A549 (cell line): ENCODE measurements around the gene ZNF384. TPM values are rescaled to one million over a fixed set of nuclear protein-coding genes. Genes with fewer than 3 reads are reported as not detected.
A peak's percentile ranks its signal among the peaks of the same experiment; 100 is the strongest.

ENCODE experiments used
- ATAC-seq, 2 experiments: fragments of 200-7000 bp in 1 of 2; fragments of >200 bp in 1 of 2; cut with Nextera tagmentation in 1 of 2; cut with Tn5 transposase in 1 of 2; 3 replicates each; pipeline versions ENCODE4 v1.8.0 to v1.9.1; 2018 to 2020; ENCODE audit warnings: mild to moderate bottlenecking in 1 of 2, moderate library complexity in 1 of 2
- CTCF ChIA-PET: fragments of 300-600 bp; sonication (Branson Sonifier 250); formaldehyde crosslinking; extraction: SDS; loops from one replicate; lab custom pipeline; 2021; ENCODE audit warnings: antibody characterized with exemption, inconsistent platforms; lab: Yijun Ruan, JAX
- POLR2A ChIA-PET: fragments of 350-600 bp; formaldehyde crosslinking; extraction: SDS; loops from one replicate; lab custom pipeline; 2021; ENCODE audit warnings: antibody characterized with exemption, inconsistent platforms; lab: Yijun Ruan, JAX
- DNase-seq, 2 experiments: peaks; one replicate each; pipeline versions ENCODE4 v3.0.0 to v3.0.0-alpha.2; 2011 to 2016; ENCODE audit warnings: low read depth in 1 of 2, low spot score in 1 of 2
- FAIRE-seq: peaks from 2 replicates; lab custom pipeline; 2011; peaks lifted over from hg19 to GRCh38; lab: Jason Lieb, UNC
- H3K27ac ChIP-seq, 2 experiments: fragments of >200 bp; sonication (Bioruptor Twin); formaldehyde crosslinking; 3 replicates each; pipeline ENCODE4 v1.5.1; 2016 to 2017
- H3K4me1 ChIP-seq: fragments of >200 bp; sonication (Bioruptor Twin); formaldehyde crosslinking; 3 replicates; pipeline ENCODE4 v1.6.1; 2016
- H3K4me2 ChIP-seq: fragments of >200 bp; sonication (Bioruptor Twin); formaldehyde crosslinking; 3 replicates; pipeline ENCODE4 v1.6.1; 2016
- H3K4me3 ChIP-seq: fragments of >200 bp; sonication (Bioruptor Twin); formaldehyde crosslinking; 3 replicates; pipeline ENCODE4 v1.5.1; 2016
- H3K9me3 ChIP-seq: fragments of >200 bp; sonication (Bioruptor Twin); formaldehyde crosslinking; 3 replicates; pipeline ENCODE4 v1.6.1; 2016
- BHLHE40 ChIP-seq: IDR thresholded peaks from 2 replicates; pipeline ENCODE4 v1.6.1; 2012; ENCODE audit warnings: low read depth, low read length, inconsistent platforms
- CHD4 ChIP-seq: fragments of 200-600 bp; sonication (generic); IDR thresholded peaks from 2 replicates; pipeline ENCODE4 v1.6.1; 2016; ENCODE audit warnings: antibody characterized with exemption, mild to moderate bottlenecking, borderline replicate concordance
- EHF ChIP-seq: fragments of 250-450 bp; sonication (Bioruptor Pico); IDR thresholded peaks from 2 replicates; pipeline ENCODE4 v1.5.0; 2020; ENCODE audit warnings: mild to moderate bottlenecking
- EP300 ChIP-seq, 2 experiments: fragments of >200 bp; sonication (Bioruptor Twin); formaldehyde crosslinking; IDR thresholded peaks; 2 replicates in 1 of 2; 3 replicates in 1 of 2; pipeline ENCODE4 v1.6.1; 2016 to 2017
- FOSB ChIP-seq: fragments of 250-450 bp; sonication (Bioruptor Pico); IDR thresholded peaks from 2 replicates; pipeline ENCODE4 v1.5.0; 2020; ENCODE audit warnings: mild to moderate bottlenecking, moderate library complexity
- FOSL2 ChIP-seq, 2 experiments: fragments of 450-650 bp in 1 of 2; fragments of >200 bp in 1 of 2; sonication (Bioruptor Twin) in 1 of 2; formaldehyde crosslinking; IDR thresholded peaks; 2 replicates each; pipeline versions ENCODE4 v1.5.0 to v1.6.1; 2016 to 2020; ENCODE audit warnings: mild to moderate bottlenecking in 1 of 2, moderate library complexity in 1 of 2
- GATA3 ChIP-seq: IDR thresholded peaks from 2 replicates; pipeline ENCODE4 v1.6.1; 2012; ENCODE audit warnings: borderline replicate concordance
- HEYL ChIP-seq: fragments of 250-450 bp; sonication (Bioruptor Pico); IDR thresholded peaks from 2 replicates; pipeline ENCODE4 v1.8.0; 2021; ENCODE audit warnings: mild to moderate bottlenecking, moderate library complexity
- HOXA7 ChIP-seq: fragments of 250-450 bp; sonication (Bioruptor Pico); IDR thresholded peaks from 2 replicates; pipeline ENCODE4 v1.5.0; 2020; ENCODE audit warnings: mild to moderate bottlenecking, moderate library complexity
- HOXB13 ChIP-seq: fragments of 250-450 bp; sonication (Bioruptor Pico); IDR thresholded peaks from 2 replicates; pipeline ENCODE4 v1.5.0; 2020; ENCODE audit warnings: low read depth, mild to moderate bottlenecking, moderate library complexity
- HOXB5 ChIP-seq: fragments of 250-450 bp; sonication (Bioruptor Pico); IDR thresholded peaks from 2 replicates; pipeline ENCODE4 v1.5.0; 2020; ENCODE audit warnings: mild to moderate bottlenecking, moderate library complexity
- JUNB ChIP-seq: fragments of >200 bp; sonication (Bioruptor Twin); formaldehyde crosslinking; IDR thresholded peaks from 2 replicates; pipeline ENCODE4 v1.6.1; 2016
- MAFK ChIP-seq: fragments of 450-650 bp; IDR thresholded peaks from 2 replicates; pipeline ENCODE4 v1.6.1; 2014; ENCODE audit not compliant: partially characterized antibody
- NFE2L2 ChIP-seq: fragments of 150-350 bp; conservative IDR thresholded peaks from 2 replicates; pipeline ENCODE4 v1.6.1; 2014; ENCODE audit warnings: low read length
- PBX3 ChIP-seq: IDR thresholded peaks from 2 replicates; pipeline ENCODE4 v1.6.1; 2012
- PHF8 ChIP-seq: fragments of 200-600 bp; sonication (generic); IDR thresholded peaks from 2 replicates; pipeline ENCODE4 v1.6.1; 2016; ENCODE audit warnings: low read depth, mild to moderate bottlenecking, antibody characterized with exemption, moderate library complexity, borderline replicate concordance
- POLR2A ChIP-seq: IDR thresholded peaks from 2 replicates; pipeline ENCODE4 v1.6.1; 2012; ENCODE audit warnings: mild to moderate bottlenecking, low read length
- POLR2AphosphoS2 ChIP-seq: conservative IDR thresholded peaks from 2 replicates; pipeline ENCODE4 v1.6.1; 2012; ENCODE audit warnings: low read length, improper control_type of control experiment, inconsistent platforms
- RNF2 ChIP-seq: fragments of 200-600 bp; sonication (generic); IDR thresholded peaks from 2 replicates; pipeline ENCODE4 v1.6.1; 2016; ENCODE audit warnings: low read depth, mild to moderate bottlenecking, antibody characterized with exemption, moderate library complexity, borderline replicate concordance
- TP53 ChIP-seq: fragments of 250-450 bp; sonication (Bioruptor Pico); IDR thresholded peaks from 2 replicates; pipeline ENCODE4 v1.5.0; 2021; ENCODE audit warnings: mild to moderate bottlenecking, moderate library complexity
- WGBS: methylation state at CpG from one replicate; pipeline ENCODE4 v1.1.6; 2017; ENCODE audit errors: missing lambda C conversion rate; 5-methylcytosine and 5-hydroxymethylcytosine counted together
- polyA plus RNA-seq, 4 experiments: library from polyadenylated mRNA; depleted of rRNA in 3 of 4; stranded (reverse); fragments of >200 nt; fragmentation: RNase III in 1 of 4; extraction: RNeasy Plus Mini Kit Qiagen cat#74134 plus additional on column Dnase treatment in 1 of 4; gene quantifications; 2 replicates in 3 of 4; 3 replicates in 1 of 4; pipeline ENCODE4 v1.2.3, GENCODE V29; 2011 to 2017
- TF ChIP-seq, protein P1 (sequence below): fragments of >200 bp; sonication (Bioruptor Twin); formaldehyde crosslinking; IDR thresholded peaks from 2 replicates; pipeline ENCODE4 v1.6.1; 2016
- TF ChIP-seq, protein P2 (sequence below): fragments of 450-650 bp; IDR thresholded peaks from 2 replicates; pipeline ENCODE4 v1.6.1; 2014; ENCODE audit warnings: antibody characterized with exemption
- TF ChIP-seq, protein P3 (sequence below): fragments of 250-450 bp; sonication (Bioruptor Pico); IDR thresholded peaks from 2 replicates; pipeline ENCODE4 v1.5.0; 2020; ENCODE audit warnings: low read depth, mild to moderate bottlenecking, moderate library complexity
- TF ChIP-seq, protein P4 (sequence below): IDR thresholded peaks from 2 replicates; pipeline ENCODE4 v1.6.1; 2012
- TF ChIP-seq, protein P5 (sequence below): IDR thresholded peaks from 2 replicates; pipeline ENCODE4 v1.6.1; 2012; ENCODE audit warnings: low read depth, borderline replicate concordance
- TF ChIP-seq, protein P6 (sequence below): fragments of >200 bp; sonication (Bioruptor Twin); formaldehyde crosslinking; IDR thresholded peaks from 3 replicates; pipeline ENCODE4 v1.5.1; 2016

Gene ZNF384
- polyA plus RNA-seq, 2 of the 4 experiments (the other 2 are of a cell fraction) = 59.6 to 79.8 TPM

DNA sequence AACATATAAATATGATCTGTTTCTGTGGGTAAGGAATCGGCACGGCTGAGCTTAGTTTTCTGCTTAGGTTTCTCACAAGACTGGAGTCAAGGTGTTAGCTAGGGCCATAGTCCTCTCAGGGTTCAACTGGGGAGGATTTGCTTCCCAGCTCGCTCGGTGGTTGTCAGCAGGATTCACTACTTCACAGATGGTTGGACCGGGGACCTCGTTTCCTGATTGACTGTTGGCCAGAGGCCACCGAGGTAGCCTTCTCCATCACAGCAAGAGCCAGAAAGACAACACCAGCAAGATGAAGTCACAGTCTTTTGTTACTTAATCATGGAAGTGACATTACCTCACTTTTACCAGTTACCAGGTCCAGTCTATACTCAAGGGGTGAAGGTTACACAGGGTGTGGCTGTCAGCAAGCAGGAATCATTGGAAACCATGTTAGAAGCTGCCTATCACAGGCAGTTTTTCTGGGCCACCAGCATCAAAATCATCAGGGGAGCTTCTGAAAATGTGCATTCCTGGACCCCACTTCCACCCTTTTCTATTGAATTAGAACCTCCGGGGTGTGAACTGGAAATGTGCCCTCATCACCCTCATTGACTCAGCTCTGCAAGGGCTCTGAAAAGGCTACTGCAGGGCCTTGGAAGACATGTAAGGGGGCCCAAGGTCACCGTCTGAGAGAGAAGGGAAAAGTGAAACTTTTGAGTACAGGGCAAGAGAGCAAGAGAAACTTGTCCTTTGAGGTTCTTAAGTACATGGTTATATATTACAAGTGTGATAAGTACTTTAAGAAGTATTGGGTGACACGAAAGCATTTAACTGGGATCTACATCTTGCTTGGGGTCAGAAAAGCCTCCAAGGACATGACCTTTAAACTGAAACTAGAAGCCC lies 45.6 kb upstream of the ZNF384 start:
- Histone ChIP-seq H3K4me3 (no peak overlapping the region), H3K4me2 (no peak overlapping the region), H3K4me1 (peaks cover 6% of the 10 kb centered on the region), H3K9me3 (no peaks in the 10 kb centered on the region), H3K27ac (no peak overlapping the region)
- ATAC-seq (no peak), DNase-seq (no peak), FAIRE-seq (no peak)
- 85% methylated on average over 10 of the region's 10 CpGs for WGBS
- CTCF ChIA-PET = interaction anchor here (0.6 to 7.7 kb wide), 14 partner anchors 9 to 182 kb away, joined by 3 to 50 read pairs (median 12); partner anchors contain the start of genes COPS7A, GPR162, MLF2 and PTMS
- TF ChIP-seq JUNB (no peak), CHD4 (no peak), TP53 (CRISPR knock-in tag) (no peak), NFE2L2 (no peak), BHLHE40 (no peak), PHF8 (no peak), POLR2AphosphoS2 (no peak), PBX3 (no peak), EP300 (IDR thresholded peaks at IDR 0.05) (no peak), MAFK (no peak), HEYL (CRISPR knock-in tag) (no peak), POLR2A (no peak), FOSL2 (IDR thresholded peaks at IDR 0.05) (no peak), FOSL2 (CRISPR knock-in tag; IDR thresholded peaks at IDR 0.05) (no peak), GATA3 (no peak), RNF2 (no peak), HOXA7 (CRISPR knock-in tag) (no peak), HOXB13 (CRISPR knock-in tag) (no peak)
- TF ChIP-seq, protein P1, sequence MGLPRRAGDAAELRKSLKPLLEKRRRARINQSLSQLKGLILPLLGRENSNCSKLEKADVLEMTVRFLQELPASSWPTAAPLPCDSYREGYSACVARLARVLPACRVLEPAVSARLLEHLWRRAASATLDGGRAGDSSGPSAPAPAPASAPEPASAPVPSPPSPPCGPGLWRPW = no peak
- TF ChIP-seq, protein P2, sequence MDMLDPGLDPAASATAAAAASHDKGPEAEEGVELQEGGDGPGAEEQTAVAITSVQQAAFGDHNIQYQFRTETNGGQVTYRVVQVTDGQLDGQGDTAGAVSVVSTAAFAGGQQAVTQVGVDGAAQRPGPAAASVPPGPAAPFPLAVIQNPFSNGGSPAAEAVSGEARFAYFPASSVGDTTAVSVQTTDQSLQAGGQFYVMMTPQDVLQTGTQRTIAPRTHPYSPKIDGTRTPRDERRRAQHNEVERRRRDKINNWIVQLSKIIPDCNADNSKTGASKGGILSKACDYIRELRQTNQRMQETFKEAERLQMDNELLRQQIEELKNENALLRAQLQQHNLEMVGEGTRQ = no peak
- POLR2A ChIA-PET = interaction anchor here (1.7 to 3.0 kb wide), 3 partner anchors 11 to 18 kb away, joined by 7 to 24 read pairs (median 8); partner anchors contain the start of genes COPS7A and MLF2

GRCh38 chr12:6730169-6730568 lies 41.0 kb upstream of the ZNF384 start:
- Histone ChIP-seq H3K9me3 (no peaks in the 10 kb centered on the region), H3K27ac (no peak overlapping the region), H3K4me1 (peaks cover 4% of the 10 kb centered on the region; the same call in 2 of the 3 replicates), H3K4me3 (no peak overlapping the region), H3K4me2 (no peak overlapping the region)
- ATAC-seq (peak in 1 of 2 experiments; percentile 36; a peak in 2 of 6 replicates), DNase-seq (no peak), FAIRE-seq (no peak)
- CTCF ChIA-PET = interaction anchor here (0.9 to 2.5 kb wide), 3 partner anchors 23 to 96 kb away, joined by 3 to 15 read pairs (median 5); partner anchors contain the start of gene MLF2
- POLR2A ChIA-PET = interaction anchor here (0.9 kb wide), 1 partner anchor 41 kb away, joined by 14 read pairs; the partner anchor contains the start of gene ZNF384
- TF ChIP-seq FOSB (CRISPR knock-in tag) (no peak), JUNB (no peak), HOXA7 (CRISPR knock-in tag) (no peak), PHF8 (no peak), EHF (CRISPR knock-in tag) (no peak), HOXB5 (no peak), TP53 (CRISPR knock-in tag) (no peak), MAFK (no peak), FOSL2 (IDR thresholded peaks at IDR 0.05) (no peak), FOSL2 (CRISPR knock-in tag; IDR thresholded peaks at IDR 0.05) (no peak)
- TF ChIP-seq, protein P3, sequence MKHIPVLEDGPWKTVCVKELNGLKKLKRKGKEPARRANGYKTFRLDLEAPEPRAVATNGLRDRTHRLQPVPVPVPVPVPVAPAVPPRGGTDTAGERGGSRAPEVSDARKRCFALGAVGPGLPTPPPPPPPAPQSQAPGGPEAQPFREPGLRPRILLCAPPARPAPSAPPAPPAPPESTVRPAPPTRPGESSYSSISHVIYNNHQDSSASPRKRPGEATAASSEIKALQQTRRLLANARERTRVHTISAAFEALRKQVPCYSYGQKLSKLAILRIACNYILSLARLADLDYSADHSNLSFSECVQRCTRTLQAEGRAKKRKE (CRISPR knock-in tag) = no peak
- TF ChIP-seq, protein P4, sequence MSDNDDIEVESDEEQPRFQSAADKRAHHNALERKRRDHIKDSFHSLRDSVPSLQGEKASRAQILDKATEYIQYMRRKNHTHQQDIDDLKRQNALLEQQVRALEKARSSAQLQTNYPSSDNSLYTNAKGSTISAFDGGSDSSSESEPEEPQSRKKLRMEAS = no peak
- TF ChIP-seq, protein P5, sequence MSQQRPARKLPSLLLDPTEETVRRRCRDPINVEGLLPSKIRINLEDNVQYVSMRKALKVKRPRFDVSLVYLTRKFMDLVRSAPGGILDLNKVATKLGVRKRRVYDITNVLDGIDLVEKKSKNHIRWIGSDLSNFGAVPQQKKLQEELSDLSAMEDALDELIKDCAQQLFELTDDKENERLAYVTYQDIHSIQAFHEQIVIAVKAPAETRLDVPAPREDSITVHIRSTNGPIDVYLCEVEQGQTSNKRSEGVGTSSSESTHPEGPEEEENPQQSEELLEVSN = no peak
- TF ChIP-seq, protein P6, sequence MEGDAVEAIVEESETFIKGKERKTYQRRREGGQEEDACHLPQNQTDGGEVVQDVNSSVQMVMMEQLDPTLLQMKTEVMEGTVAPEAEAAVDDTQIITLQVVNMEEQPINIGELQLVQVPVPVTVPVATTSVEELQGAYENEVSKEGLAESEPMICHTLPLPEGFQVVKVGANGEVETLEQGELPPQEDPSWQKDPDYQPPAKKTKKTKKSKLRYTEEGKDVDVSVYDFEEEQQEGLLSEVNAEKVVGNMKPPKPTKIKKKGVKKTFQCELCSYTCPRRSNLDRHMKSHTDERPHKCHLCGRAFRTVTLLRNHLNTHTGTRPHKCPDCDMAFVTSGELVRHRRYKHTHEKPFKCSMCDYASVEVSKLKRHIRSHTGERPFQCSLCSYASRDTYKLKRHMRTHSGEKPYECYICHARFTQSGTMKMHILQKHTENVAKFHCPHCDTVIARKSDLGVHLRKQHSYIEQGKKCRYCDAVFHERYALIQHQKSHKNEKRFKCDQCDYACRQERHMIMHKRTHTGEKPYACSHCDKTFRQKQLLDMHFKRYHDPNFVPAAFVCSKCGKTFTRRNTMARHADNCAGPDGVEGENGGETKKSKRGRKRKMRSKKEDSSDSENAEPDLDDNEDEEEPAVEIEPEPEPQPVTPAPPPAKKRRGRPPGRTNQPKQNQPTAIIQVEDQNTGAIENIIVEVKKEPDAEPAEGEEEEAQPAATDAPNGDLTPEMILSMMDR = no peak
- WGBS = 89% methylated on average over 8 of the region's 8 CpGs
